GM19397 (cell line): ENCODE results near the gene TMPRSS3.

Experiments
- ATAC-seq: cut with Tn5 transposase; IDR thresholded peaks from one replicate; pipeline ENCODE4 v1.9.1; 2021; ENCODE audit warnings: mild to moderate bottlenecking, moderate library complexity; ENCODE audit not compliant: unreplicated experiment

The TMPRSS3 gene

GRCh38 chr21:42353623-42354022, 42.2 kb downstream of the TMPRSS3 start:
- no peak for ATAC-seq

GRCh38 chr21:42352441-42353095, 43.3 kb downstream of the TMPRSS3 start:
- no peak for ATAC-seq

- ATAC-seq = no peak
Observed at GRCh38 chr21:42351626-42352440, 44.0 kb downstream of the TMPRSS3 start.

- ATAC-seq = no peak
Observed at GRCh38 chr21:42350927-42351426, 44.9 kb downstream of the TMPRSS3 start, which contains the start of gene TFF2. TSS of gene TFF2 (minus strand) at chr21:42350994. CDS start at chr21:42350957, 37 bp downstream.

- no peak for ATAC-seq
Observed at GRCh38 chr21:42350318-42350910, 45.4 kb downstream of the TMPRSS3 start.

GRCh38 chr21:42349420-42350317, 46.2 kb downstream of the TMPRSS3 start:
- no peak for ATAC-seq

- no peak for ATAC-seq
Observed at GRCh38 chr21:42348762-42349161, 47.1 kb downstream of the TMPRSS3 start.

GRCh38 chr21:42347601-42348327, 48.1 kb downstream of the TMPRSS3 start:
- ATAC-seq = no peak

GRCh38 chr21:42346866-42347600, 48.8 kb downstream of the TMPRSS3 start:
- ATAC-seq = no peak

GRCh38 chr21:42346441-42346840, 49.4 kb downstream of the TMPRSS3 start:
- no peak for ATAC-seq

GRCh38 chr21:42344631-42345030, 51.2 kb downstream of the TMPRSS3 start:
- ATAC-seq = no peak

- ATAC-seq = no peak
Observed at GRCh38 chr21:42343963-42344510, 51.8 kb downstream of the TMPRSS3 start.

GRCh38 chr21:42343556-42343955, 52.3 kb downstream of the TMPRSS3 start:
- no peak for ATAC-seq

- no peak for ATAC-seq
Observed at GRCh38 chr21:42343101-42343500, 52.8 kb downstream of the TMPRSS3 start.

GRCh38 chr21:42341776-42342542, 53.9 kb downstream of the TMPRSS3 start:
- no peak for ATAC-seq

GRCh38 chr21:42340187-42341050, 55.4 kb downstream of the TMPRSS3 start:
- ATAC-seq = no peak
